Cerebellar cortex (tissue), 1 donor: ENCODE data around the gene CATSPER2.
"Not testable (repeated sequence)": the region's sequence is repeated elsewhere in the genome, so short reads cannot be mapped to it uniquely, and the experiment has no call there.

Experiments
- DNase-seq: peaks from one replicate; pipeline ENCODE4 v3.0.0-alpha.2; 2015; ENCODE audit warnings: low spot score

The CATSPER2 gene

DNA sequence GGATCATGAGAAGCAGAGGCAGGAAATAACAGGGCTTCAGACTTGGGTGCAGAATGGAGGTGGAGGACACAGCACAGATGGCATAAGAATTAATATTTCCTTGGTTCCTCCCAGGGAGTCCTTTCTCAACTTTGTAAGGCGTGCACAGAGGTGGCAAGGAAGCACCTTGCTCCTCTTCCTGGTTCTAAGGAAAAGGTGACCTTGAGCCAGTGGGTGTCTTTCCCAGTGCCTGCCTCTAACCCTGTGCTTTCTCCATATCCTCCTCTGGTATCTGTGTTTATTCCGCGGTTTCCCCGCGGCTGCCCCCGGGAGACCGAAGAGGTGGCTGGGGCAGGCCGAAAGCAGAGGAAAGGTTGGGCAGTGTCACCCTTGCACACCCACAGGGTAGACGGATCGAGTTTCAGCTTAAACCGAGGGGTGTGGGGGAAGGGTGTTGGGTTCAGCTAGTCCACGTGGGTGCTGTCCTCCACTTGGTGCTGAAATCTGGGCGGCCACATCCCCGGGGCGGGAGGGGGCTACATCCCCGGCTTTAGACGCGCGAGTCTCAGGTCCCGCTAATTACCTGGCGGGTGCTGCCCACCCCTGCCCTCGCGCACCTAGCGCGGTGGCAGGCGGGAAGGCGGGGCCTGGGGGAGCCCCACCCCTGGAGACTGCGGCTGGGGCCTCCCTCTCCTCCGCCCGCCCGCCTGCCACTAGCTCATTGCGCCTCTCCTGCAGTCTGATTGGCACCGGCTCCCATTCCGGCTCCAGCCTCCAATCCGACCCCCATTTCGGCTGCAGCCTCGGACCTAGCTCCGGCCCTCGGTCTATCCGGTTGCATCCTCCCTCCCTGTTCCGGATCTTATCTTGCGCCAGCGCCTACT, 55.1 kb downstream of the CATSPER2 start, which contains the start of gene CKMT1B:
Gene CKMT1B, plus strand, starts transcription at position 700 of the 863 bp plus-strand sequence. CDS start 192 bp downstream, outside the sequence.
- DNase-seq = not testable (repeated sequence)

DNA sequence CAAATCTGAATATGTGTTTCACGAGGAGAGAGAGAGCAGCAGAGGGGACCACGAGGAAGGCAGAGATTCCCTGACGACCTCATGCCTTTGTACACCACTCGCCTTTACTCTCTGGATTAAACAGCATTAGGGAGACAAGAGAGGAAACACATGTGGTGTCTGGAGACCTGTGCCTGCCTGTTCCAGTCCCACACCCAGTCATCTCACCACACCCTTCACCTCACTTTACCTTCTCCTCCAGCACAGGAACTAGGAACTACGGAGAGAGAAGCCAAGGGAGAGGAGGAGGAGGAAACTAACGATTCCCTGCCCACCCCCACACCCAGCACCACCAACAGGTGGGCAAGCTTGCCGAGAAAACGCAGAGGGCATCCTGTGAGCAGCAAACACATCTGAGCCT, 55.8 kb downstream of the CATSPER2 start:
- not testable (repeated sequence) for DNase-seq

DNA sequence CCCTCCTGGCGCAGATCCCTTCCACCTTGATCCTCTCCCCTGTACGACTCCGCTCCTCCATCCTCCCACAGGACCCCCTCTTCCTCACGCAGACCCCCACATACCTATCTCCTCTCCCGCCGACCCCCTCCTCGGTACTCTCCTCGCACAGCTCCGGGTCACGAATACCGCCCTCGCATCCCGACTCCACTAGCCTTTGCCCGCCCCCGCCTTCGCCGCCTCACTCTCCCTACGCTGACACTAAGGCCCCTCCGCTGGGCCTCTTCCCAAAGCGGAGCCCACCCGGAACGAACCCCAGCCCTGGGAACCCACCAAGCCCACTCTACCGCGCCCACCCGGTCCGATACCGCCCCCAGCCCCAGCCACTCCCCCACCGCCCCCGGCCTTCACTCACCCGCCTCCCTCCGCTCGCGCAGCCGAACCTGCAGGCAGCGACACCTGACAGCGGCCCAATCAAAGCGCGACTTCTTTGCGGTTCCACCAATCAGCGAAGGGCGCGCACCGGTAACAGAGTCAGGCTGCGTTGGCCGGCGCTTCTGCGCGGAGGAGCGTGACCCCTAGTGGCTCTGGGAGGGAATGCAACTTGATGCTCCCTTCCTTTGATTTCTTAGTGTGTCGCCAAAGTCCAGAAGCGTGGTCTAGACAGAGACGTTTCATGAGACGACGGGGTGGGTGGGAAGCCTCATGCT, 58.7 kb downstream of the CATSPER2 start, which contains the start of gene PPIP5K1:
Gene PPIP5K1, minus strand, starts transcription at position 431 of the 689 bp plus-strand sequence. CDS start 5,704 bp downstream, outside the sequence.
- DNase-seq = not testable (repeated sequence)
